H1 (cell line): Measurements from ENCODE around the gene PLSCR3.

Experiments used
- ASH2L ChIP-seq: fragments of 200-600, 300-600 bp; sonication (generic); IDR thresholded peaks from one replicate; pipeline ENCODE4 v1.7.1; 2017; ENCODE audit warnings: low read length
- CTCF ChIP-seq, 3 experiments: IDR thresholded peaks; 1 replicate in 2 of 3; 2 replicates in 1 of 3; pipeline versions ENCODE4 v1.5.1 to v1.6.1; 2011; ENCODE audit warnings: low read length in 3 of 3, mild to moderate bottlenecking in 3 of 3, inconsistent platforms in 2 of 3, low read depth in 1 of 3, moderate library complexity in 1 of 3; ENCODE audit not compliant: insufficient read depth in 1 of 3; ENCODE audit errors: control extremely low read depth in 1 of 3
- EZH2 ChIP-seq: fragments of 200-600 bp; sonication (generic); IDR thresholded peaks from 2 replicates; pipeline ENCODE4 v1.7.1; 2012; ENCODE audit warnings: low read depth, mild to moderate bottlenecking, moderate library complexity, low read length, inconsistent platforms; ENCODE audit not compliant: severe bottlenecking
- SAP30 ChIP-seq: fragments of 300-600 bp; sonication (generic); IDR thresholded peaks from 2 replicates; pipeline ENCODE4 v1.7.1; 2012; ENCODE audit warnings: low read length, moderate library complexity, mild to moderate bottlenecking, inconsistent platforms; ENCODE audit not compliant: insufficient read depth, insufficient replicate concordance

GRCh38 chr17:7437950-7438614 is 43.8 kb upstream of the PLSCR3 start:
- TF ChIP-seq ASH2L (no peak), SAP30 (no peak), EZH2 (no peak), CTCF (IDR thresholded peaks at IDR 0.05; ENCODE audit: control extremely low read depth in 1 of 3, insufficient read depth in 1 of 3, low read depth in 1 of 3, low read length in 3 of 3) (no peak)
